GM19463 (cell line): ENCODE results near the gene TRIM60.
"Not testable (repeated sequence)": the region's sequence is repeated elsewhere in the genome, so short reads cannot be mapped to it uniquely, and the experiment has no call there.

Source experiments
- ATAC-seq: cut with Tn5 transposase; IDR thresholded peaks from one replicate; pipeline ENCODE4 v1.9.1; 2021; ENCODE audit warnings: mild to moderate bottlenecking, moderate library complexity; ENCODE audit not compliant: unreplicated experiment

The TRIM60 gene

DNA sequence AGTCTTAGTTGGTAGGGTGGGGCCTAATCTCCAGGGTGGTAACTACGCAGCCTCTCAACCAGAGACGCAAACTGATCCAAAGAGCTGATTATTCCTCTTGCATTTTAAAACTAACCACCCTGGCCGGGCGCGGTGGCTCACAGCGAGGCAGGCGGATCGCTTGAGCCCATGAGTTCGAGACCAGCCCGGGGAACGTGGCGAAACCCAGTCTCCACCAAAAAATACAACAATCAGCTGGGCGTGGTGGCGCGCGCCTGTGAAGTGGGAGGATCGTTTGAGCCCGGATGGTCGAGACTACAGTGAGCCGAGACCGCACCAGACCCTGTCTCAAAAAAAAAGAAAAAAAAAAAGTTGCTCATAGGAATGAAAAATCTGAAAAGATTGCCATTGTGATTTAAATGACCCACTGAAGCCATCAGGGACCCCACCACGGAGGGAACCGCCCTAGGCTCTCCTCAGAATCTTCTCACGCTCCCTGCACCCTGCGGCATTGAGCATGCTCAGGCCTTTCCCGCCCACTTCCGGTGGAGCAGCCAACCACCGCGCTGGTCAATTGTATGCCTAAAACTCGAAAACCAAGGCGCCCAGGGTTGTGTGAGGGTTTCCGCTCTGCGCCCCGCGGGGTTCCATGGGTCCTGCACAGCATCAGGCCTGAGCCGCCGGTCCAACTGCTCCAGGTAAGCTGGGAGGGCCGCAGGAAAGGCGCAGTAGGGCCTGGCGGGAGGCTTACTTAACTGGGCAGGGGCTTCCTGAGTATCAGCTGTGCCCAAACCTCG is at the start of gene TRIM60:
TRIM60 (plus strand) TSS at position 564 of the 776 bp plus-strand sequence. CDS start 8,074 bp downstream, outside the sequence.
- ATAC-seq, result no peak

DNA sequence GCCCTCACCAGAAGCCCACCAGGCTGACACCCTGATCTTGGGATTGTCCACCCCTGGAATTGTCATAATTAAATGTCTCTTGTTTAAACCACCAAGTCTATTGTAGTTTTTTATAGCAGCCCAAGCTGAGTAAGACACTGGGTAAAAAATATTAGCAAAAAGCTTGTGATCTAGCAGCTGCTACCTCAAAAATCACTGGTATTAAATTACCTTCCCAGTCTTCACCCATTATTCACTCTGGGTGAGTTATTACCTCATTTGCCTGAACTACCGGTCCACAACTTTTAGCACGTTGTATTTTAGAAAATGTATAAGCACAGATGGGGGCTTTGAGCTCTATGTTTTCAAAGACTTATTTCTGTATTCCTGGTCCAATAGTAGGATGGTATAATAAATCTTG is 42.3 kb upstream of the TRIM60 start:
- no peak for ATAC-seq

DNA sequence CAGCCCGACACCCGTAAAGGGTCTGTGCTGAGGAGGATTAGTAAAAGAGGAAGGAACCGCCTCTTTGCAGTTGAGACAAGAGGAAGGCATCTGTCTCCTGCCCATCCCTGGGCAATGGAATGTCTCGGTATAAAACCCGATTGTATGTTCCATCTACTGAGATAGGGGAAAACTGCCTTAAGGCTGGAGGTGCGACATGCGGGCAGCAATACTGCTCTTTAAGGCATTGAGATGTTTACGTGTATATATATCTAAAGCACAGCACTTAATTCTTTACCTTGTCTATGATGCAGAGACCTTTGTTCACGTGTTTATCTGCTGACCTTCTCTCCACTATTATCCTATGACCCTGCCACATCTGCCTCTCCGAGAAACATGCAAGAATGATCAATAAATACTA is 41.0 kb upstream of the TRIM60 start:
- ATAC-seq, result not testable (repeated sequence)

DNA sequence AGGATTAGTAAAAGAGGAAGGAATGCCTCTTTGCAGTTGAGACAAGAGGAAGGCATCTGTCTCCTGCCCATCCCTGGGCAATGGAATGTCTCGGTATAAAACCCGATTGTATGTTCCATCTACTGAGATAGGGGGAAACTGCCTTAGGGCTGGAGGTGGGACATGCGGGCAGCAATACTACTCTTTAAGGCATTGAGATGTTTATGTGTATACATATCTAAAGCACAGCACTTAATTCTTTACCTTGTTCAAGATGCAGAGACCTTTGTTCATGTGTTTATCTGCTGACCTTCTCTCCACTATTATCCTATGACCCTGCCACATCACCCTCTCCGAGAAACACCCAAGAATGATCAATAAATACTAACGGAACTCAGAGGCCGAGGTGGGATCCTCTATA is 35.7 kb upstream of the TRIM60 start:
- not testable (repeated sequence) for ATAC-seq

DNA sequence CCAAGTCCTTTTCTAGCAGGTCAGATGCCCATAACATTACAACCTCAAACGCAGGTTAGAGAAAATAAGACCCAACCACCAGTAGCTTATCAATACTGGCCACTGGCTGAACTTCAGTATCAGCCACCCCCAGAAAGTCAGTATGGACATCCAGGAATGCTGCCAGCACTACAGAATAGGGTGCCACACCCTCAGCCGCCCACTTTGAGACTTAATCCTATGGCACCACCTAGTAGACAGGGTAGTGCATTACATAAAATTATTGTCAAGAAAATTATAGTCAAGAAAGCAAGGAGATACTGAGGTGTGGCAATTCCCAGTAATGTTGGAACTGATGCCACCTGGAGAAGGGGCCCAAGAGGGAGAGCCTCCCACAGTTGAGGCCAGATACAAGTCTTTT is 34.5 kb upstream of the TRIM60 start:
- ATAC-seq, result no peak

DNA sequence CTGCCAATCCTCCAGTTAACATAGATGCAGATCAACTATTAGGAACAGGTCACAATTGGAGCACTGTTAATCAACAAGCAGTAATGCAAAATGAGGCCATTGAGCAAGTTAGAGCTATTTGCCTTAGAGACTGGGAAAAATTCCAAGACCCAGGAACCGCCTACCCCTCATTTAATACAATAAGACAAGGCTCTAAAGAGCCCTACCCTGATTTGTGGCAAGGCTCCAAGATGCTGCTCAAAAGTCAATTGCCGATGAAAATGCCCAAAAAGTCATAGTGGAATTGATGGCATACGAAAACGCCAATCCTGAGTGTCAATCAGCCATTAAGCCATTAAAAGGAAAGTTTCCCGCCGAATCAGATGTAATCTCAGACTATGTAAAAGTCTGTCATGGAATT is 33.9 kb upstream of the TRIM60 start:
- ATAC-seq, result no peak

DNA sequence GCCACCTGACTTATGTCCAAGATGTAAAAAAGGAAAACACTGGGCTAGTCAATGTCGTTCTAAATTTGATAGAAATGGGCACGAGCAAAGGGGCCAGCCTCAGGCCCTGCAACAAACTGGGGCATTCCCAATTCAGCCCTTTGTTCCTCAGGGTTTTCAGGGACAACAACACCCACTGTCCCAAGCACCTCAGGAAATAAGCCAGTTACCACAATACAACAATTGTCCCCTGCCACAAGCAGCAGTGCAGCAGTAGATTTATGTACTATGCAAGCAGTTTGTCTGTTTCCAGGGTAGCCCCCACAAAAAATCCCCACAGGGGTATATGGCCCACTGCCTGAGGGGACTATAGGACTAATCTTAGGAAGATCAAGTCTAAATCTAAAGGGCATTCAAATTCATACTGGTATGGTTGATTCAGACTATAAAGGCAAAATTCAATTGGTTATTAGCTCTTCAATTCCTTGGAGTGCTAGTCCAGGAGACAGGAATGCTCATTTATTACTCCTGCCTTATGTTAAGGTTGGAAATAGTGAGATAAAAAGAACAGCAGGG is 33.2 kb upstream of the TRIM60 start:
- not testable (repeated sequence) for ATAC-seq

DNA sequence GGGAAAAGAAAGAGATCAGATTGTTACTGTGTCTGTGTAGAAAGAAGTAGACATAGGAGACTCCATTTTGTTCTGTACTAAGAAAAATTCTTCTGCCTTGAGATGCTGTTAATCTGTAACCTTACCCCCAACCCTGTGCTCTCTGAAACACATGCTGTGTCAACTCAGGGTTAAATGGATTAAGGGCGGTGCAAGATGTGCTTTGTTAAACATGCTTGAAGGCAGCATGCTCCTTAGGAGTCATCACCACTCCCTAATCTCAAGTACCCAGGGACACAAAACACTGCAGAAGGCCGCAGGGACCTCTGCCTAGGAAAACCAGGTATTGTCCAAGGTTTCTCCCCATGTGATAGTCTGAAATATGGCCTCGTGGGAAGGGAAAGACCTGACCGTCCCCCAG is 29.8 kb upstream of the TRIM60 start:
- ATAC-seq, result not testable (repeated sequence)

DNA sequence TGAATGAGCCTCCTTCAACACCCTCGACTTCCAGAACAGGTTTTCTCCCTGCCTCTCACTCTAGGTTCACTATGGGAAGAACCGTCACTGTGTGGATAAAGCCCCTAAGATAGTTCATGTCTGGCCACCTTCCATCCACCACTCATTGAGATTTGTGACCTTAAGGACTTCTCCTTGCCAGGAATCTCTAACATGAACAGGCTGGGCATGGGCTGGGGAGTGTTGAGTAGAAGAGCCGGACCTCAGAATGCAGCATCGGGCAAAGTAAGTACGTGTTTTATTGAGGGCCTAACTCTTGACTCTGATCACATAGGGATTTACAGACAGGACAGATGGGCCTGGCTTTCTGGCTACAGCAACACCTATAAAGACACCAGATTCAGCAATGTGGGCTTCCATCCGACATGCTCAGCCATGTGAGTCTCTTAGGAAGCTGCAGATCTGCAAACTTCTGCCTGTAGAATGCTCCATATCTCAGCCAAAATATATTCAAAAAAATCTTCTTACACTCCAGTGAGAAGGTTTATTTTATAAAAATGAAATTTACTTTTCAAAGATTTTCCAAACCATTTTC is 26.4 kb upstream of the TRIM60 start:
- no peak for ATAC-seq

DNA sequence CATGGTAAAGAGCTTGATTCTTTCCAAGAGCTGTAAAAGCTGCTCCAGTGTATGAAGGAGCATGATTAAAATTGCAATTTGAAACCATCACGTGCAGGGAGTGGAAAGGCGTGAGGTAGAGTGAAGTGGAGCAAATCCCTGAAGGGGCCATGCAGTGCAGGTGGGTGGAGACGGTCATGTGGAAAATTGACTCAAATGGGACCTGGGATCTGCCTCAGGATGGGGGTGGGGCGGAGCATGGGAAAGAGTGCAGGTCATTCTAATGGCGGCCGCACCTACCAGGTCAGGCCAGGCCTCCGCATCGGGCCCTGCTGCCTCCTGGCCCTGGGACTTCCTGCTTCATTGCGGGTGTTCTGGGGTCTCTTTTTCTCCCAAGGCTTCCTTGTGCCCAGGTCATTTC is 25.3 kb upstream of the TRIM60 start:
- no peak for ATAC-seq

DNA sequence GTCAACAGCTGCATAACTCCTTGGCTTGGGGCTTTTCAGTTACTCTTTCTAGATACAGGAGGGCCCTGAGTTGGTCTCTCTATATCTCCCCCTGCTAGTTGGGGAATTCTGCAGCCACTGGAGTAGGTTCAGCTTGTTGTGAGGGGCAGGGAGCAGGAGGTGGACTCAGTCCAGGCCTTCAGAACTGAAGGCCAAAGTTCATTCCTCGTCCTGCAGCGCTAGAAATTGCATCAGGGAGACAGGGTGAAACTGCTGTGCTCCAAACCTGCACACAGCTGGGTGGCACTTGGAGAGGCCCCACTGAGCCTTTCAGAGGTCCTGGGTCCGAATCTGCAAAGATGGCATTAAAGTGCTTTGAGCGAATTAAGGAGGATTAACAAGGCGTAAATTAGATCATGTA is 24.9 kb upstream of the TRIM60 start:
- no peak for ATAC-seq

DNA sequence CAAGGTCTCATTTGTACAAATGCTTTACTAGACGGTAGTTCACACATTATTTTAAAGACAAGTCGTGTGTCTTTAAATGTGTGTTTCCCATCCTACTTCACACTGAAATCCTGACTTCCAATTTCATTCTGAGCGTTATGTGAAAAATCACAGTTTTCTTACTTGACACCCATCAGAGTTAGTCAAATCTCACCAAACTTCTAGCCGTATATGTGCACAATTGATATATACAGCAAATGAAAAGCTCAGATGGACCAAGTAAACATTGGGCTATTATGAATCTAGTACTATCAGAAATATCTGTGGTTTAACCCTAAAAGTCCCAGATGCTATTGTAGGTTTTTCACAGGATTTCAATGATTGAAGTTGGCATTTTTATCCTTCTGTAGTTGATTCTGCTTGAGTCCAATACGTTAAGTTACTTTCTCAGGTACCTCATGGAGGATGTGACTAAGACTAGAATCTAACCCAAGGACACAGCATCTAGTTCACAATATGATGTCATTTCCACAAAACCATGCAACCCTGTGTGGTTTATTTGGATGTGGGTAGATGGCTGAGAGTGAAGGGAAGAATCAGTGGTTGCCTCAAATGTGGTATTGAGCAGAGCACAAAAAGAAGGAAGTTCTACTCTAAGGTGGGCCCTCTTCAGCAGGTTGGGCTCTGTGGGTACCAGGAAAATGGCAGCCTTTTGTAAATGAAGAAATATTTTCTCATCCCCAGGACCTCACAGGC is 22.1 kb upstream of the TRIM60 start:
- peak; percentile 65 for ATAC-seq

DNA sequence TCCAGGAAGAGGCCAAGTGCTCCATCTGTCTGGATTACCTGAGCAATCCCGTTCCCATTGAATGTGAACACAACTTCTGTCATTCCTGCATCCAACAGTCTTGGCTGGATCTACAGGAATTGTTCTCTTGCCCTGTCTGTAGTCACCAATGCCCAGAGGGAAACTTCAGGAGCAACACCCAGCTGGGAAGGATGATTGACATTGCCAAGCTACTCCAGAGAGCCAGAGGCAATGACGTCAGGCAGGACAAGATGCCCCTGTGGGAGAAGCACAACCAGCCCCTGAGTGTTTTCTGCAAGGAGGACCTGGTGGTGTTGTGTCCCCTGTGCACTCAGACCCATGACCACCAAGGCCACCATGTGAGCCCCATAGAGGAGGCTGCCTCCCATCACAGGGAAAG is 21.3 kb upstream of the TRIM60 start:
- ATAC-seq, result no peak

DNA sequence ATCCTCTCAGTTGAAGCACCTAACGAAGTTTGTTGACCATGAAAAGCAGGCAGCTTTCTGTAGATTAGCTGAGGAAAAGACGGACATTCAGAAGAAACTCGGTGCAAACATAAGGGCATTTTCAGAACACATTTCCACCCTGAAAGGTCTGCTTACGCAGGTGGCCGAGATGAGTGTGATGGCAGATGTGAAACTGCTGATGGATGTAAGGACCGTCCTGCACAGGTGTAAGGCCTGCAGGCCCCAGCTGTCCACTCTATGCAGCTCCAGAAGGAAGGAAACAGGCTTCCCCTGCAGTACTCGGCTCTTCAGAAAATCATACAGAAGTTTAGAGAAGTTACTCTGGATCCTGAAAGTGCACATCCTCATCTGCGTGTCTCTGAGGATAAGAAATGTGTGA is 20.8 kb upstream of the TRIM60 start:
- no peak for ATAC-seq

DNA sequence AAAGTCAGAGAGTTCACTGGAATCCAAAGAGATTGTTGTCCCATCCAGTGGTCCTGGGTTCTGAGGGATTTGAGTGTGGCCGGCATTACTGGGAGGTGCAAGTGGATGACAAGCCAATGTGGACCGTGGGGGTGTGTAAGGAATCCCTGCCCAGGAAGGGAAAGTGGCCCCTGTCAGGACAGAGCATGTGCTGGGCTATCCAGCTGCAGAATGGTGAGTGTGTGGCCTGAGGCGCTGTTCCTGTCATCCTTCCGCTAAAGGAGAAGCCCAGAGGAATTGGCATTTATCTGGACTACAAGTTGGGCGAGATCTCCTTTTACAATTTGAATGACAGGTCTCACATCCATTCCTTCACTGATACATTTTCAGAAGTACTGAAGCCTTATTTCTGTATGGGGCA is 20.4 kb upstream of the TRIM60 start:
- no peak for ATAC-seq

DNA sequence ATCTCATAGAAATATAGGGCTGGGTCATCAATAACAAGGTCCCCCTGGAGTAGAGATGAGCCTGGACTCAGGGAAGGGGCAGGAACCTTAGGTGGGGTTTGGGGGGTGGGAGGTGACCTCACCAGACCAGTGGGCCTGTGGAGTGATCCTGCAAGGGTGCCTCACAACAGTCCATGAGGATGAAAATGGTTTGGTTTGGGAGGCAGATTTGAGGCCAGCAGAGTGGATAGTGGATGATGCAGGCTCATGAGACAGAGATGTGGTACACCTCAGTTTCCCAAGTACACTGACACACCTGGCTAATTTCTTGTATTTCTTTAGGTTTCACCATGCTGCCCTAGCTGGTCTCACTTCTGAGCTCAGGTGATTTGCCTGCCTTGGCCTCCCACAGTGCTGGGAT is 18.1 kb upstream of the TRIM60 start:
- no peak for ATAC-seq

DNA sequence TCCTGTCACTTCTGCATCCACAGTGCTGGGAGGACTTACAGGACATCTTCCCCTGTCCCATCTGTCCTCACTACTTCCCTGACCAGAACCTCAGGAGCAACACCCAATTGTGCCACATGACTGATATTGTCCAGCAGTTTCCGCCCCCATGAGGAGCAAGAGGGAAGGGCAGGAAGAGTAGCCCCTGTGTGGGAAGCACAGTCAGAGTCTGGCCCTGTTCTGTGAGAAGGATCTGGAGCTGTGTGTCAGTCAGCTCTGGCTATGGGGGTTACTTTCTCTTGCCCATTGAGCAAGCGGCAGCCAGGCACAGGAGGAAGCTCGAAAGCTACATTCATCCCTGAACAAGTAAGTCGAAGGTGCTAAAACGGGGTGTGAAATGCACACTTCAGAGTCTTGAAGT is 14.8 kb upstream of the TRIM60 start:
- peak; percentile 54 for ATAC-seq

DNA sequence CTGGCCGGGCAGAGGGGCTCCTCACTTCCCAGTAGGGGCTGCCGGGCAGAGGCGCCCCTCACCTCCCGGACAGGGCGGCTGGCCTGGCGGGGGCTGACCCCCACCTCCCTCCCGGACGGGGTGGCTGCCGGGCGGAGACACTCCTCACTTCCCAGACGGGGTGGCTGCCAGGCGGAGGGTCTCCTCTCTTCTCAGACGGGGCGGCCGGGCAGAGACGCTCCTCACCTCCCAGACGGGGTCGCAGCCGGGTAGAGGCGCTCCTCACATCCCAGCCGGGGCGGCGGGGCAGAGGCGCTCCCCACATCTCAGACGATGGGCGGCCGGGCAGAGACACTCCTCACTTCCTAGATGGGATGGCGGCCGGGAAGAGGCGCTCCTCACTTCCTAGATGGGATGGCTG is 11.8 kb upstream of the TRIM60 start:
- not testable (repeated sequence) for ATAC-seq

DNA sequence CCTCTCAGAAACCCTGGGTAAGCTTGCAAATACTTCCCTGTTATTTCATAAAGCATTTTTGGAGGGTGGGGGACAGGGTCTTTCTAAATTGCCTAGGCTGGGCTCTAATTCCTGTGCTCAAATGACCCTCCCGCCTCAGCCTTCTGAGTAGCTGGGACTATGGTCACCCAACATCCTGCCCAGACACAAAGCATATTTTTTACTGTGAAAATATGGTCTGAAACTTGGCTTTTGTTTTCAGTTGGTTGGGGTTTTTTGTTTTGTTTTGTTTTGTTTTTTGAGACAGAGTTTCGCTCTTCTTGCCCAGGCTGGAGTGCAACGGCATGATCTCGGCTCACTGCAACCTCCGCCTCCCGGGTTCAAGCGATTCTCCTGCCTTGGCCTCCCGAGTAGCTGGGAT is 6.0 kb upstream of the TRIM60 start:
- not testable (repeated sequence) for ATAC-seq

DNA sequence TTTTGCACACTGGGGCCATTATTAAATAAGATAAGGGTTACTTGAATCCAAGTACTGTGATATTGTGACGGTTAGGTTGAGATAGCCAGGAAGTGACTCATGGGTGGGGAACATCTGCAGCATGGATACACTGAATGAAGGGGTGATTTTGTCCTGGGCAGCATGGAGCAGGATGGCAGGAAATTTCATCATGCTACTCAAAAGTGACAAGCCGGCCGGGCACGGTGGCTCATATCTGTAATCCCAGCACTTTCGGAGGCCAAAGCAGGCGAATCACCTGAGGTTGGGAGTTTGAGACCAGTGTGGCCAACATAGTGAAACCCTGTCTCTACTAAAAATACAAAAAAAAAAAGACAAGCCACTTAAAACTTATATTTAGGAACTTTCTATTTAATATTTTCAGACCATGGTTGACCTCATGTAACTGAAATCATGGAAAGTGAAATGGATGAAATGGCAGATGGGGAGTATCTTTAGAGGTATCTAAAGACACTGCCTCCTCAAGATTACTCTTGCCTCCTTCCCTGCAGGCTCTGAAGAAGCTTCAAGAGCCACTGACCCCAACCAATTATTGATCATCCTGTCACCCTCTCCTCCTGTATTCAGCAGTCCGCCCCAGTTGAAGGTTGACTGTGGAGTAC is 3.9 kb upstream of the TRIM60 start:
- no peak for ATAC-seq

DNA sequence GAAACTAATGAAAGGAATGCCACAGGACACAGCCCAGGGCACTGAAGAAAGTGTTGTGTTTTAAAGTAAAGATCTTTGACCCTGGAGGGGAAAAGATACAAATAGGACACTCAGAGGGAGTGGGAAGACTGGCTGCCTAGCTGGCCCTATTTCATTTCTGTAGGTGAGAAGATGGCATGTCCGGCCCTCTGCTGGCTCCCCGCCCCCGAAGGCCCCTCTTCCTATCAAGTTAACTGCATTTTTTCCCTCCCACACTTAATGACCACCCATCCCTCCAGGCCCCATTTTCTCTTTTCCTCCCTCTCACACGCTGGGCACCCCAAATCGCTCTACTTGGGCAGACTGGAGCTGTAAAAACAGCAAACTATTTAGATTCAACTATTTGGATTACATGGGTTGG is 16.4 kb downstream of the TRIM60 start:
- no peak for ATAC-seq
